ENCODE data around the gene MGAT4A. TPM values are rescaled to one million over a fixed set of nuclear protein-coding genes. Genes with fewer than 3 reads are reported as not detected.
"Not testable (repeated sequence)": the region's sequence is repeated elsewhere in the genome, so short reads cannot be mapped to it uniquely, and the experiment has no call there.

MGAT4A gene
- total and polyA plus RNA-seq, 7 donors: 9.5 to 28.2 (median 21.6) TPM

DNA sequence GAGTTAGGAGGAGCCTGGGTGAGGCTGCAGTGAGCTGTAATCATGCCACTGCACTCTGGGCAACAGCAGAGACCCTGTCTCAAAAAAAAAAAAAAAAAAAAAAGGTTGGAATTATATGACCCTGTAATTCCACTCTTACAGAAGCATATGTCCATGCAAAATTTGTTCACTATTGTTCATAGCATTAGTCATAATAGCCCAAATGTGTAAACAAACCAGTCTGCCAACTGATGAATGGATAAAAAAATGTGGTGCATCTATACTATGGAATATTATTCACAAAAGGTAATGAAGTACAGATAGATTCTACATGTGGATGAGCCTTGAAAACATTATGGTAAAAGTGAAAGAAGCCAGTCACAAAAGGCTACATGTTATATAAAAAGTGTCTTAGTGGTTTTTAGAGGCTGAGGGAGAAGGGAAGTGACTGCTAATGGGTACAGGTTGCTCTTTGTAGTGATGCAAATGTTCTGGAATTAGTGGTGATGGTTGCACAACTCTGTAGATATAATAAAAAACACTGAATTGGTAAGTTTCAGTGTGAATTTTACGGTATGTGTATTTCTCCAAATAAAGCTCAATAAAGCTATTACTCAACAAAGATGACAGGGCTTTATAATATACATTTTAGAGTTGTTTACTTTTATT lies 132.0 kb downstream of the MGAT4A start:
- no peaks in the 10 kb centered on the region for H3K9me3 ChIP-seq
- H3K4me3 ChIP-seq: no peak overlapping the region
- H3K36me3 ChIP-seq: peaks cover 0 to 65% (median 13%) of the 10 kb centered on the region in 4 donors
- WGBS, 2 donors: 74 to 85% methylated on average over 1 of the region's 1 CpG
- H3K4me1 ChIP-seq: no peaks in the 10 kb centered on the region
- H3K27me3 ChIP-seq: no peaks in the 10 kb centered on the region
- TF ChIP-seq, protein P1, sequence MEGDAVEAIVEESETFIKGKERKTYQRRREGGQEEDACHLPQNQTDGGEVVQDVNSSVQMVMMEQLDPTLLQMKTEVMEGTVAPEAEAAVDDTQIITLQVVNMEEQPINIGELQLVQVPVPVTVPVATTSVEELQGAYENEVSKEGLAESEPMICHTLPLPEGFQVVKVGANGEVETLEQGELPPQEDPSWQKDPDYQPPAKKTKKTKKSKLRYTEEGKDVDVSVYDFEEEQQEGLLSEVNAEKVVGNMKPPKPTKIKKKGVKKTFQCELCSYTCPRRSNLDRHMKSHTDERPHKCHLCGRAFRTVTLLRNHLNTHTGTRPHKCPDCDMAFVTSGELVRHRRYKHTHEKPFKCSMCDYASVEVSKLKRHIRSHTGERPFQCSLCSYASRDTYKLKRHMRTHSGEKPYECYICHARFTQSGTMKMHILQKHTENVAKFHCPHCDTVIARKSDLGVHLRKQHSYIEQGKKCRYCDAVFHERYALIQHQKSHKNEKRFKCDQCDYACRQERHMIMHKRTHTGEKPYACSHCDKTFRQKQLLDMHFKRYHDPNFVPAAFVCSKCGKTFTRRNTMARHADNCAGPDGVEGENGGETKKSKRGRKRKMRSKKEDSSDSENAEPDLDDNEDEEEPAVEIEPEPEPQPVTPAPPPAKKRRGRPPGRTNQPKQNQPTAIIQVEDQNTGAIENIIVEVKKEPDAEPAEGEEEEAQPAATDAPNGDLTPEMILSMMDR (IDR thresholded peaks at IDR 0.05): no peak
- TF ChIP-seq EP300 (IDR thresholded peaks at IDR 0.05) (no peak), POLR2A (IDR thresholded peaks at IDR 0.05) (no peak), POLR2AphosphoS5 (IDR thresholded peaks at IDR 0.05) (no peak)
- intact Hi-C loops (cut with DNase I): no loop called here
- DNase-seq: no peak
- H3K27ac ChIP-seq: no peak overlapping the region

DNA sequence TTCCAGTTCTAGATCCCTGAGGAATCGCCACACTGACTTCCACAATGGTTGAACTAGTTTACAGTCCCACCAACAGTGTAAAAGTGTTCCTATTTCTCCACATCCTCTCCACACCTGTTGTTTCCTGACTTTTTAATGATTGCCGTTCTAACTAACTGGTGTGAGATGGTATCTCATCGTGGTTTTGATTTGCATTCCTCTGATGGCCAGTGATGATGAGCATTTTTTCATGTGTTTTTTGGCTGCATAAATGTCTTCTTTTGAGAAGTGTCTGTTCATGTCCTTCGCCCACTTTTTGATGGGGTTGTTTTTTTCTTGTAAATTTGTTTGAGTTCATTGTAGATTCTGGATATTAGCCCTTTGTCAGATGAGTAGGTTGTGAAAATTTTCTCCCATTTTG lies 136.3 kb downstream of the MGAT4A start:
- DNase-seq; H3K4me1 ChIP-seq; H3K27me3 ChIP-seq; H3K4me3 ChIP-seq; intact Hi-C loops (cut with DNase I); H3K9me3 ChIP-seq; H3K27ac ChIP-seq: not testable (repeated sequence)
- peaks cover 0 to 51% (median 7%) of the 10 kb centered on the region in 4 donors for H3K36me3 ChIP-seq
- 89 to 91% methylated on average over 2 of the region's 4 CpGs for WGBS, 2 donors

DNA sequence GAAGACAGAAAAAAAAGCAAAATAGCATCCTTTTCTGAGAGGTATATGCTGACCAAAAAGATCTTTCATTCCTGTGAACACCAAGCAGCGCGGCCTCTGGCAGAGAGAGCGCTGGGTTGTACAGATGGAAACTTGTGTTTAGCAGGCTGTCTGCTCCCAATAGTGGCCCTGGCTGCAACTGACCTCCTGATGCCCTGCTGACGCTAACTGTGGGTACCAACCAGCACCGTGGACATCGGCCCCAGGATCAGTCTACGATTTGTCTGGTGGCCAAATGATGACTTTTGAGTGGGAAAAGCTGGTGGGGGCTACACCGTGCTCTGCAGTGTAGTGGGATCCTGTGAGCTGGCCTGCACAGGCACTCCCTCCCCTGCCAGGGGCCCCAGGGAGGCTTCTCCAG lies 138.4 kb downstream of the MGAT4A start:
- no peak overlapping the region for H3K4me3 ChIP-seq
- H3K27ac ChIP-seq: no peak overlapping the region
- TF ChIP-seq POLR2AphosphoS5 (IDR thresholded peaks at IDR 0.05) (no peak), POLR2A (IDR thresholded peaks at IDR 0.05) (no peak), EP300 (IDR thresholded peaks at IDR 0.05) (no peak)
- TF ChIP-seq, protein P1 (IDR thresholded peaks at IDR 0.05): no peak
- WGBS, 2 donors: 96 to 97% methylated on average over 8 of the region's 8 CpGs
- no peak for DNase-seq
- peaks cover 0 to 38% (median 4%) of the 10 kb centered on the region in 4 donors for H3K36me3 ChIP-seq
- H3K27me3 ChIP-seq: no peaks in the 10 kb centered on the region
- intact Hi-C loops (cut with DNase I): no loop called here
- H3K9me3 ChIP-seq: no peaks in the 10 kb centered on the region
- H3K4me1 ChIP-seq: no peaks in the 10 kb centered on the region

DNA sequence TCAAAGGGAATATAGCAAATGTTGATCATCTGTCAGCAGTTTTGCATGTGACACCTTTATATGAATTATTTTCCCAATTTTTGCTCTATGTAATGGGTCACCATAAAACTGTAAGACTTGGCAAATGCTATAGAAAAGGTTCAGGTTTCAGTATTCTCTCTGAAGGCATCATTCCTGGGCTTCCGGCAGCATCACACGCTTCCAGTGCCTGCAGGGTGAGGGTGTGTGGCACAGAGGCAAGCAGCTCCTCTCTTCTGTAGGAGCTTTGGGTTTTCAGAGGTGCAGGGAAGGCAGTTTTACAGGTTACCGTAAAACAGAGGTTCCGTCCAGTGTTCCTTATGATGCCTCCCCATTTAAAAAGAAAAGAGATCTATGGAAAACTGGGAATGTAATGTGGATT lies 141.4 kb downstream of the MGAT4A start:
- Histone ChIP-seq H3K9me3 (no peaks in the 10 kb centered on the region), H3K4me1 (no peaks in the 10 kb centered on the region), H3K36me3 (peaks cover 0 to 63% (median 4%) of the 10 kb centered on the region in 4 donors), H3K27me3 (no peaks in the 10 kb centered on the region), H3K4me3 (no peak overlapping the region), H3K27ac (no peak overlapping the region)
- DNase-seq: no peak
- 96 to 97% methylated on average over 4 of the region's 4 CpGs for WGBS, 2 donors
- intact Hi-C loops (cut with DNase I): no loop called here
- TF ChIP-seq, protein P1 (IDR thresholded peaks at IDR 0.05): no peak
- no peak for TF ChIP-seq POLR2AphosphoS5 (IDR thresholded peaks at IDR 0.05)
- no peak for TF ChIP-seq POLR2A (IDR thresholded peaks at IDR 0.05)
- TF ChIP-seq EP300 (IDR thresholded peaks at IDR 0.05): no peak

DNA sequence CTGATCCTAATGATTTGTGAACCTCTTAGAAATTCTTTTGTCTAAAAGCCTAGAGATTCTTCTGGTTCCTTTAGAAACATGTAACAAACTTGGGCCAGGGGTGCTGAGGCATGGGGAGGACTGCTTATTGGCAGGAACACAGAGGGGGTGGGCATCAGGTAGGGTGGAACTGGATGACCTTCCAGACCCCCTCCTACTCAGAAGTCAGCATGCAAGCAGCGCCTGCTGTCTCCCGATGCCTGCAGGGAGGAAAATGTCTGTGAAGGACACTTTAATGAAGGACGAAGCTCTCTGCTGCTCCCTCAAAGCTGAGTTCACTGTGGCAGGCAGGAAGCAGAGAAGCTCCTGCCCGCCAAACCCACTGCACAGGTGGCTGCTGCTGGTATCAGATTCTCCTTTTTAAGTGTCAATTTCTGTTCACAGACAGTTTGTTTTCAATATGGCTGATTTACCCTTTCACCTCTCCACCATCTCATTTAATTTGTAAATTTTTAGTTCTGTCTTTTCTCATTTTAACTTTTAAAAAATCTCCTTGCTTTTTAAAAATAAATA lies 142.0 kb downstream of the MGAT4A start:
- Histone ChIP-seq H3K27me3 (no peaks in the 10 kb centered on the region), H3K4me1 (no peaks in the 10 kb centered on the region), H3K36me3 (peaks cover under 1 to 68% (median 6%) of the 10 kb centered on the region in 4 donors), H3K27ac (no peak overlapping the region), H3K4me3 (no peak overlapping the region), H3K9me3 (no peaks in the 10 kb centered on the region)
- 69 to 89% methylated on average over 4 of the region's 4 CpGs for WGBS, 2 donors
- no peak for TF ChIP-seq POLR2AphosphoS5 (IDR thresholded peaks at IDR 0.05)
- intact Hi-C loops (cut with DNase I): no loop called here
- no peak for DNase-seq

All from sigmoid colon (tissue), 7 donors.